ENCODE measurements around the gene WDR72. TPM values are rescaled to one million over a fixed set of nuclear protein-coding genes. Genes with fewer than 3 reads are reported as not detected.

WDR72 gene
- total RNA-seq, 4 donors from 2014 or later: 1.7 TPM; not detected in 3

DNA sequence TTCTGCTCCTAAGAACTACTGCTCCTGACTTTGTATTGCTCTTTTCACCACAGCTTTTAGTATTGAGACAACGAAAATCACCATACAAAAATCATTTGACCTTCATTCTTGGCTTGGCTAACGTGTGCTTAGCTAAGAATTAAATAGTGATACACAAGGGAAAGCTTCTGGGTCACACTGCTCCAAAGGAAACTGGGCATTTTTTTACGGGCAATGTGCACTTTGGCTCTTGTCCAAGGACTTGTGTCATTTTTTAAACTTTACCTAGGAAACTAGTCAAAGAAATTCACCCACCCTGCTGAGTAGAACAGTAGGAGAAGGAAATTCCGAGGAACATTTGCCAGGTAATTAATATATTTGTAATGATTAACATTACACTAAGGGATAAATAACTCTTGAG, 19.8 kb downstream of the WDR72 start:
- TF ChIP-seq POLR2AphosphoS5 (IDR thresholded peaks at IDR 0.05) (no peak), EP300 (IDR thresholded peaks at IDR 0.05) (no peak), POLR2A (IDR thresholded peaks at IDR 0.05) (no peak)
- TF ChIP-seq, protein P1, sequence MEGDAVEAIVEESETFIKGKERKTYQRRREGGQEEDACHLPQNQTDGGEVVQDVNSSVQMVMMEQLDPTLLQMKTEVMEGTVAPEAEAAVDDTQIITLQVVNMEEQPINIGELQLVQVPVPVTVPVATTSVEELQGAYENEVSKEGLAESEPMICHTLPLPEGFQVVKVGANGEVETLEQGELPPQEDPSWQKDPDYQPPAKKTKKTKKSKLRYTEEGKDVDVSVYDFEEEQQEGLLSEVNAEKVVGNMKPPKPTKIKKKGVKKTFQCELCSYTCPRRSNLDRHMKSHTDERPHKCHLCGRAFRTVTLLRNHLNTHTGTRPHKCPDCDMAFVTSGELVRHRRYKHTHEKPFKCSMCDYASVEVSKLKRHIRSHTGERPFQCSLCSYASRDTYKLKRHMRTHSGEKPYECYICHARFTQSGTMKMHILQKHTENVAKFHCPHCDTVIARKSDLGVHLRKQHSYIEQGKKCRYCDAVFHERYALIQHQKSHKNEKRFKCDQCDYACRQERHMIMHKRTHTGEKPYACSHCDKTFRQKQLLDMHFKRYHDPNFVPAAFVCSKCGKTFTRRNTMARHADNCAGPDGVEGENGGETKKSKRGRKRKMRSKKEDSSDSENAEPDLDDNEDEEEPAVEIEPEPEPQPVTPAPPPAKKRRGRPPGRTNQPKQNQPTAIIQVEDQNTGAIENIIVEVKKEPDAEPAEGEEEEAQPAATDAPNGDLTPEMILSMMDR (IDR thresholded peaks at IDR 0.05): no peak
- no peak overlapping the region for H3K4me3 ChIP-seq
- peaks cover 0 to 4% (median 0%) of the 10 kb centered on the region in 3 donors for H3K4me1 ChIP-seq
- 19 to 20% methylated on average over 4 of the region's 4 CpGs for WGBS, 2 donors (ENCODE audit: low coverage in 1 of 2)
- H3K36me3 ChIP-seq: no peaks in the 10 kb centered on the region
- H3K27ac ChIP-seq: no peak overlapping the region
- no peaks in the 10 kb centered on the region for H3K9me3 ChIP-seq
- no peaks in the 10 kb centered on the region for H3K27me3 ChIP-seq
- ATAC-seq: no peak

DNA sequence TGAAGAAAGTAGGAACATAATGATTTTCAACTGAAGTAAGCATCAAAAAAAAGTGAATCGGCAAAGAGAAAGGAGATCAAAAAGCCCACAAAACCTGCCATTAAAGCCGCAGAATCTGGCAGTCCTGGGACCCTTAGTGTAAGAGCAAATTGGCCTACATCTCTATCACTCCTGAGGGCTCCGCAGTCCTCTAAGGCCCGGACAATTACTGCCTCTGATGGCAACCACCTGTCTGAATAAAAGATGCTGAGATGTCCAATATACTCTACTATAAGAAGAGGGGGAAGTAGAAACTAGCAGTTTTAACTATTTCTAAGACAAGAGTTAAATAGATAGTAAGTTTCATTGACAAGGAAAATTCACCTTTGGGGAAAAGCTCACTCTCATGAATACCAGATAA, 20.3 kb downstream of the WDR72 start:
- no peak for ATAC-seq
- no peaks in the 10 kb centered on the region for H3K36me3 ChIP-seq
- WGBS, 2 donors (ENCODE audit: low coverage in 1 of 2): 46 to 62% methylated on average over 4 of the region's 4 CpGs
- no peaks in the 10 kb centered on the region for H3K27me3 ChIP-seq
- H3K9me3 ChIP-seq: no peaks in the 10 kb centered on the region
- TF ChIP-seq POLR2AphosphoS5 (IDR thresholded peaks at IDR 0.05) (no peak), POLR2A (IDR thresholded peaks at IDR 0.05) (no peak), EP300 (IDR thresholded peaks at IDR 0.05) (no peak)
- peaks cover 0 to 4% (median 0%) of the 10 kb centered on the region in 3 donors for H3K4me1 ChIP-seq
- H3K4me3 ChIP-seq: no peak overlapping the region
- no peak overlapping the region for H3K27ac ChIP-seq

DNA sequence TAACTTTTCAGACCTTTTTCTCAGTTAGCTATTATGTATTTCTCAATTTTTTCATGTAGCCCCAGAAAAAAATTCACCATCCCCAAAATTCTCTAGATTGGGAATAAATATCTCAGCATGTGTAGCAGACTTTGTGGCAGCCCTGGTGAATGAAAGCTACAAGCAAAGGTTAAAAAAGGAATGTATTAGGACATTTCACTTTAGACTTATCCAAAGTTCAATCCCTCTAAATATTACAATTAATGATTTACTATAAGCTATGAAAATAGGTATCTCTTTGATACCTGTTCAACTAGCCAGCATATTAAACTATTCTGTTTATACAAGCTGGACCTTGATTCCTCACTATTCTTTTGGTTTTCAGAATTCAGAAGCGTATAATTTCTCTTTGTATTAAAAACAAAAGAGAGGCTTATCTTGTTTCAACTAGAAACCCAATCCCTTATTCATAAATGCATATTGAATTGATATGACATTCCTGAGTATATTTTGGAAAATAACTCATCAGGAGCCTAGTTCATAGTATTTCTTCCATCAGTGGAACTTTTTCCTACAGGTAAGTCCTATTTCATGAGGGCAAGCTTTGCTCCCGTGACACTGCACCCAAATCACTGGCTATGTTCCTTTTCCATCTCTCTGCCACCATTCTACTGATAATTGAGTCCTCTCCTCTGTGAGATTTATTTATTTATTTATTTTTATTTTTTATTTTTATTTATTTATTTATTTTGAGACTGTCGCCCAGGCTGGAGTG, 38.0 kb downstream of the WDR72 start:
- no peak for ATAC-seq
- 82 to 91% methylated on average over 3 of the region's 3 CpGs for WGBS, 2 donors (ENCODE audit: low coverage in 1 of 2)

DNA sequence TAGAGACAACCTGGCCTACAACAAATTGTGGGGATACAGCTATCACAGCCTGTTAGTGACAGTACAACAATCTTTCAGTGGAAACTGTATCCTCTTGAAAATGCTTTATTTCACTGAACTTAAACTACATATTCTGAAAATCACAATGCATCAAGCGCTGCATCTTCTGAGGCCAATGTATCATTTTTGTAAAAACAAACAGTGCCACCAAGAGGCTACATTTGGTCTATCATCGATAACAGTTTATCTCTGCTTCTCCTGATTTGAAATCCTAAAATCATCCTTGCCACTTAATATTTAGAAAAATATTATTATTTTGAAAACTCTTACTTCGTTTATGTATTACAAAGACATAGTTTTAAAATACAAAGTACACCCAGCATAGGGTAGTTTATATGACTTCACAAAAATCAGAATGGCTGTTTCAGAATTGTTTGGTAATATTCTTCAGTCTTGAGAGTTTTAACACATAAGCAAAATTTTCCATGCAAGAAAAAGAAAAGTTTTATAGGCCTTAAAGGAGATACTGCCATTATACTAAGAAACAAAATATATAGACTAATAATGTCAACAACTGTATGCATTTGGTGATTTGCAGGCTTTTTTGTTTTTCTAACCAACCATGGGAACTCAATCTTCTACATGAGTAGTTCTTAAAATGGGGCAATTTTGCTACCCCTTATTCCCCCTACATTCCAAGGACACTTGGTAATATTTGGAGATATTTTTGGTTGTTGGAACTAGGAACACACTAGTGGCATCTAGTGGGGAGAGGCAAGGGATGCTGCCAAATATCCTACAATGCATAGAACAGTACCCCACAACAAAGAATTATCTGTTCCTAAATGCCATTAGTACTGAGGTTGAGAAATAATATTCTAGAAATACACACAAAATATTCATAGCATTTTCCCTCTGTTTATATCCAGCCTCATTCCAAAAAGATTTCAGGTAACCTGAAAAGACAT, 42.3 kb downstream of the WDR72 start:
- no peak for ATAC-seq
- no peaks in the 10 kb centered on the region for H3K9me3 ChIP-seq
- no peak for TF ChIP-seq POLR2AphosphoS5 (IDR thresholded peaks at IDR 0.05)
- TF ChIP-seq EP300 (IDR thresholded peaks at IDR 0.05): no peak
- TF ChIP-seq, protein P1 (IDR thresholded peaks at IDR 0.05): peak in 1 of 4 experiments; percentile 16
- WGBS, 2 donors (ENCODE audit: low coverage in 1 of 2): 22 to 26% methylated on average over 3 of the region's 3 CpGs
- H3K4me1 ChIP-seq: no peaks in the 10 kb centered on the region
- no peaks in the 10 kb centered on the region for H3K36me3 ChIP-seq
- H3K27me3 ChIP-seq: no peaks in the 10 kb centered on the region
- H3K4me3 ChIP-seq: no peak overlapping the region
- no peak overlapping the region for H3K27ac ChIP-seq

More for the DNA sequence above, 38.0 kb downstream of the WDR72 start:
- Histone ChIP-seq H3K4me3 (no peak overlapping the region), H3K27ac (no peak overlapping the region), H3K4me1 (no peaks in the 10 kb centered on the region), H3K27me3 (no peaks in the 10 kb centered on the region), H3K36me3 (no peaks in the 10 kb centered on the region), H3K9me3 (no peaks in the 10 kb centered on the region)
- TF ChIP-seq POLR2AphosphoS5 (IDR thresholded peaks at IDR 0.05): no peak
- TF ChIP-seq EP300 (IDR thresholded peaks at IDR 0.05): no peak
- TF ChIP-seq POLR2A (IDR thresholded peaks at IDR 0.05): no peak
- TF ChIP-seq, protein P1 (IDR thresholded peaks at IDR 0.05): no peak

DNA sequence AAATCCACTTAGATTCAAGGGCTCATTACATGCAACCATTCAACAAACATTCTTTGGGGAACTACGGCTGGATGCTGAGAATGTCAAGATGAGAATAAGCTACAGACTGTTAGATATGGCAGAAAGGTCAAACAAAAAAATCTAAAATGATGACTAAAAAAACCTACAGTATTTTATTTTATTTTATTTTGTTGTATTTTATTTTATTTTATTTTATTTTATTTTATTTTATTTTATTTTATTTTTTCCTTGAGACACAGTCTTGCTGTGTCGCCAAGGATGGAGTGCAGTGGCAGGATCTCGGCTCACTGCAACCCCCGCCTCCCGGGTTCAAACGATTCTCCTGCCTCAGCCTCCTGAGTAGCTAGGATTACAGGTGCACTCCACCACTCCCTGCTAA, 46.2 kb downstream of the WDR72 start:
- TF ChIP-seq, protein P1 (IDR thresholded peaks at IDR 0.05): no peak
- TF ChIP-seq POLR2AphosphoS5 (IDR thresholded peaks at IDR 0.05): no peak
- H3K27me3 ChIP-seq: no peaks in the 10 kb centered on the region
- 93 to 95% methylated on average over 6 of the region's 6 CpGs for WGBS, 2 donors (ENCODE audit: low coverage in 1 of 2)
- no peak overlapping the region for H3K4me3 ChIP-seq
- no peak for ATAC-seq
- H3K4me1 ChIP-seq: no peaks in the 10 kb centered on the region
- H3K36me3 ChIP-seq: no peaks in the 10 kb centered on the region
- H3K9me3 ChIP-seq: no peaks in the 10 kb centered on the region
- no peak overlapping the region for H3K27ac ChIP-seq

Measured in gastroesophageal sphincter (tissue), 4 donors.